SHP77 treated with DMSO at 0.1 percent for 48 hours (cell line): ENCODE data around the gene SCT.

ENCODE experiments used
- DNase-seq: peaks from one replicate; lab custom pipeline; 2025; lab: John Stamatoyannopoulos, UW

SCT gene

GRCh38 chr11:621838-622237 is 5.1 kb downstream of the SCT start:
- no peak for DNase-seq

GRCh38 chr11:620935-621814 is 5.8 kb downstream of the SCT start:
- no peak for DNase-seq

GRCh38 chr11:620201-620600 is 6.8 kb downstream of the SCT start:
- DNase-seq: no peak

GRCh38 chr11:619628-620050 is 7.3 kb downstream of the SCT start:
- no peak for DNase-seq

GRCh38 chr11:618856-619627 is 7.9 kb downstream of the SCT start:
- DNase-seq: no peak

- DNase-seq: no peak
Observed at GRCh38 chr11:617912-618682, 8.9 kb downstream of the SCT start.

- no peak for DNase-seq
Observed at GRCh38 chr11:617199-617911, 9.6 kb downstream of the SCT start.

- no peak for DNase-seq
Observed at GRCh38 chr11:616320-617198, 10.4 kb downstream of the SCT start.

GRCh38 chr11:615504-616319 is 11.3 kb downstream of the SCT start, which contains the start of gene IRF7:
Gene IRF7 (minus strand): TSS chr11:615950. CDS start chr11:615364, 586 bp downstream.
- DNase-seq: peak; percentile 13

GRCh38 chr11:614623-615503 is 12.1 kb downstream of the SCT start:
- no peak for DNase-seq

GRCh38 chr11:614021-614622 is 12.9 kb downstream of the SCT start:
- DNase-seq: no peak

- DNase-seq: no peak
Observed at GRCh38 chr11:613369-613968, 13.5 kb downstream of the SCT start.

- no peak for DNase-seq
Observed at GRCh38 chr11:612961-613300, 14.1 kb downstream of the SCT start.

GRCh38 chr11:612201-612960 is 14.6 kb downstream of the SCT start:
- no peak for DNase-seq

GRCh38 chr11:611001-611996 is 15.7 kb downstream of the SCT start:
- DNase-seq: no peak
